GM23338 (cell line): ENCODE measurements around the gene TMED10. TPM values are rescaled to one million over a fixed set of nuclear protein-coding genes. Genes with fewer than 3 reads are reported as not detected.
A peak's percentile ranks its signal among the peaks of the same experiment; 100 is the strongest.

ENCODE experiments used
- ATAC-seq: fragments of 200-7000 bp; cut with Tn5 transposase; 3 replicates; pipeline ENCODE4 v1.9.1; 2020
- DNase-seq: peaks from one replicate; pipeline ENCODE4 v3.0.0-alpha.2; 2015; ENCODE audit warnings: low spot score
- H2AFZ ChIP-seq: fragments of 200-600 bp; sonication (generic); 2 replicates; pipeline ENCODE4 v1.8.0; 2016; ENCODE audit warnings: antibody characterized with exemption, mild to moderate bottlenecking, moderate library complexity
- H3F3A ChIP-seq: fragments of 200-600 bp; sonication (generic); replicated peaks from 2 replicates; pipeline ENCODE4 v1.8.0; 2017; ENCODE audit warnings: antibody characterized with exemption, mixed run types, low read depth
- H3K27ac ChIP-seq: fragments of 200-600 bp; sonication (generic); 2 replicates; pipeline ENCODE4 v1.6.1; 2016; ENCODE audit warnings: low read depth
- H3K27me3 ChIP-seq: fragments of 200-600 bp; sonication (generic); 2 replicates; pipeline ENCODE4 v1.8.0; 2016; ENCODE audit warnings: mild to moderate bottlenecking, mixed run types, moderate library complexity; ENCODE audit not compliant: insufficient read depth
- H3K36me3 ChIP-seq: fragments of 200-600 bp; sonication (generic); 2 replicates; pipeline ENCODE4 v1.8.0; 2016; ENCODE audit warnings: mild to moderate bottlenecking; ENCODE audit not compliant: insufficient read depth
- H3K4me1 ChIP-seq: fragments of 200-600 bp; sonication (generic); 2 replicates; pipeline ENCODE4 v1.8.0; 2016; ENCODE audit warnings: mild to moderate bottlenecking, moderate library complexity; ENCODE audit not compliant: insufficient read depth
- H3K4me2 ChIP-seq: fragments of 200-600 bp; sonication (generic); 2 replicates; pipeline ENCODE4 v1.7.1; 2017; ENCODE audit warnings: mixed run types
- H3K4me3 ChIP-seq: fragments of 200-600 bp; sonication (generic); 2 replicates; pipeline ENCODE4 v1.6.1; 2016; ENCODE audit warnings: mixed run types
- H3K79me2 ChIP-seq: fragments of 200-600 bp; sonication (generic); replicated peaks from 2 replicates; pipeline ENCODE4 v1.8.0; 2017; ENCODE audit warnings: mild to moderate bottlenecking; ENCODE audit not compliant: insufficient read depth
- H3K9me2 ChIP-seq: fragments of 200-600 bp; sonication (generic); 2 replicates; pipeline ENCODE4 v1.8.0; 2017; ENCODE audit not compliant: insufficient read depth
- H4K20me1 ChIP-seq: fragments of 200-600 bp; sonication (generic); replicated peaks from 2 replicates; pipeline ENCODE4 v1.8.0; 2017; ENCODE audit warnings: mild to moderate bottlenecking; ENCODE audit not compliant: insufficient read depth
- H3K27ac Mint-ChIP-seq: 2 replicates; pipeline ENCODE4 v1.8.0; 2020; ENCODE audit warnings: inconsistent platforms, mild to moderate bottlenecking, moderate library complexity, mixed read lengths
- H3K27me3 Mint-ChIP-seq: 3 replicates; pipeline ENCODE4 v1.8.0; 2022; ENCODE audit warnings: low read depth, mild to moderate bottlenecking, moderate library complexity, mixed read lengths, inconsistent platforms; ENCODE audit not compliant: insufficient read depth, poor library complexity
- H3K36me3 Mint-ChIP-seq: 3 replicates; pipeline ENCODE4 v1.8.0; 2021; ENCODE audit warnings: low read depth, mild to moderate bottlenecking, inconsistent platforms, moderate library complexity, mixed read lengths
- H3K4me1 Mint-ChIP-seq: 3 replicates; pipeline ENCODE4 v1.8.0; 2020; ENCODE audit warnings: mild to moderate bottlenecking, inconsistent platforms, mixed read lengths
- H3K4me3 Mint-ChIP-seq: 3 replicates; pipeline ENCODE4 v1.8.0; 2021; ENCODE audit warnings: moderate library complexity, mild to moderate bottlenecking, inconsistent platforms, mixed read lengths
- H3K9me3 Mint-ChIP-seq: 3 replicates; pipeline ENCODE4 v1.8.0; 2020; ENCODE audit warnings: moderate library complexity, mild to moderate bottlenecking, inconsistent platforms, mixed read lengths
- CREB1 ChIP-seq: fragments of 250-450 bp; sonication (Bioruptor Pico); IDR thresholded peaks from 2 replicates; pipeline ENCODE4 v1.5.0; 2020; ENCODE audit warnings: low read depth, mild to moderate bottlenecking, moderate library complexity
- CTCF ChIP-seq, 2 experiments: fragments of 200-600 bp in 1 of 2; sonication (generic) in 1 of 2; conservative IDR thresholded peaks; 2 replicates each; pipeline versions ENCODE4 v1.5.1 to v1.6.1; 2016 to 2017; ENCODE audit warnings: antibody characterized with exemption in 2 of 2, low read depth in 2 of 2, mild to moderate bottlenecking in 2 of 2, moderate library complexity in 1 of 2
- ETS1 ChIP-seq: IDR thresholded peaks from 2 replicates; pipeline ENCODE4 v1.6.1; 2016; ENCODE audit warnings: antibody characterized with exemption
- EZH2 ChIP-seq: fragments of 200-600 bp; sonication (generic); IDR thresholded peaks from one replicate; pipeline ENCODE4 v1.8.0; 2017; ENCODE audit warnings: antibody characterized with exemption, mild to moderate bottlenecking, low read depth; ENCODE audit not compliant: unreplicated experiment
- JUNB ChIP-seq: IDR thresholded peaks from one replicate; pipeline ENCODE4 v1.6.1; 2016; ENCODE audit warnings: antibody characterized with exemption; ENCODE audit not compliant: unreplicated experiment
- NANOG ChIP-seq: IDR thresholded peaks from 2 replicates; pipeline ENCODE4 v1.6.1; 2016; ENCODE audit warnings: antibody characterized with exemption, borderline replicate concordance
- POLR2AphosphoS5 ChIP-seq: IDR thresholded peaks from 2 replicates; pipeline ENCODE4 v1.6.1; 2016; ENCODE audit warnings: antibody characterized with exemption, low read depth
- REST ChIP-seq: IDR thresholded peaks from one replicate; pipeline ENCODE4 v1.6.1; 2018; ENCODE audit warnings: antibody characterized with exemption; ENCODE audit not compliant: unreplicated experiment
- STAT1 ChIP-seq: IDR thresholded peaks from one replicate; pipeline ENCODE4 v1.6.1; 2016; ENCODE audit warnings: antibody characterized with exemption; ENCODE audit not compliant: unreplicated experiment
- ZNF114 ChIP-seq: fragments of 250-450 bp; sonication (Bioruptor Pico); IDR thresholded peaks from 2 replicates; pipeline ENCODE4 v1.5.0; 2020; ENCODE audit warnings: mild to moderate bottlenecking, moderate library complexity
- polyA plus RNA-seq: library from polyadenylated mRNA; unstranded; fragments of >200 nt; fragmentation: Nextera tagmentation; extraction: Ambion mirVana; gene quantifications from 2 replicates; pipeline ENCODE4 v1.2.1, GENCODE V29; 2016
- total RNA-seq: library from RNA; depleted of rRNA; stranded (reverse); fragments of >200 nt; shearing (Covaris generic); gene quantifications from 2 replicates; pipeline ENCODE4 v1.2.3, GENCODE V29; 2014

The TMED10 gene
- total and polyA plus RNA-seq, 2 experiments from 2014 or later, result 180 to 196 TPM

GRCh38 chr14:75164809-75165208 is 11.6 kb downstream of the TMED10 start (continued):
- TF ChIP-seq CREB1 (no peak), ZNF114 (CRISPR knock-in tag) (no peak)

- no peaks in the 10 kb centered on the region for H3K9me3 Mint-ChIP-seq
- H3K36me3 ChIP-seq, result no peaks in the 10 kb centered on the region
- no peaks in the 10 kb centered on the region for H3K27me3 ChIP-seq
- no peak overlapping the region for H3K4me3 ChIP-seq
- H3K79me2 ChIP-seq, result peaks cover 98% of the 10 kb centered on the region
- peaks cover 2% of the 10 kb centered on the region for H3K27me3 Mint-ChIP-seq
- peaks cover 27% of the 10 kb centered on the region for H3K4me1 ChIP-seq
- H4K20me1 ChIP-seq, result peaks cover 15% of the 10 kb centered on the region
- DNase-seq, result no peak
- no peak for TF ChIP-seq EZH2
- no peak overlapping the region for H2AFZ ChIP-seq
- no peaks in the 10 kb centered on the region for H3F3A ChIP-seq
- no peaks in the 10 kb centered on the region for H3K36me3 Mint-ChIP-seq
- H3K9me2 ChIP-seq, result no peaks in the 10 kb centered on the region
- no peak overlapping the region for H3K27ac ChIP-seq
- no peak overlapping the region for H3K27ac Mint-ChIP-seq
- ATAC-seq, result no peak
- no peak overlapping the region for H3K4me3 Mint-ChIP-seq
- peaks cover 31% of the 10 kb centered on the region for H3K4me1 Mint-ChIP-seq
- H3K4me2 ChIP-seq, result no peak overlapping the region
Observed at GRCh38 chr14:75163677-75164076, 12.7 kb downstream of the TMED10 start.

- no peak overlapping the region for H2AFZ ChIP-seq
- peaks cover 2% of the 10 kb centered on the region for H3K27me3 Mint-ChIP-seq
- H4K20me1 ChIP-seq, result peaks cover 9% of the 10 kb centered on the region
- peaks cover 98% of the 10 kb centered on the region for H3K79me2 ChIP-seq
- no peak overlapping the region for H3K4me2 ChIP-seq
- ATAC-seq (peak; percentile 54), DNase-seq (peak; percentile 46)
- no peak overlapping the region for H3K27ac Mint-ChIP-seq
- H3K9me2 ChIP-seq, result no peaks in the 10 kb centered on the region
- H3K4me1 ChIP-seq, result peaks cover 17% of the 10 kb centered on the region
- no peaks in the 10 kb centered on the region for H3K27me3 ChIP-seq
- H3K36me3 Mint-ChIP-seq, result no peaks in the 10 kb centered on the region
- no peaks in the 10 kb centered on the region for H3K36me3 ChIP-seq
- H3K4me1 Mint-ChIP-seq, result peaks cover 29% of the 10 kb centered on the region
- H3K4me3 Mint-ChIP-seq, result no peak overlapping the region
- TF ChIP-seq REST (no peak), NANOG (no peak), CTCF (conservative IDR thresholded peaks at IDR 0.05; ENCODE audit: low read depth in 2 of 2) (peak; percentile 43 to 48), STAT1 (no peak), JUNB (no peak), ETS1 (no peak), EZH2 (no peak), POLR2AphosphoS5 (no peak)
- H3K9me3 Mint-ChIP-seq, result no peaks in the 10 kb centered on the region
- no peak overlapping the region for H3K27ac ChIP-seq
- H3K4me3 ChIP-seq, result no peak overlapping the region
- H3F3A ChIP-seq, result no peaks in the 10 kb centered on the region
Observed at GRCh38 chr14:75162631-75163030, 13.8 kb downstream of the TMED10 start.
